Measurements from ENCODE around the gene EVI5L.
A peak's percentile ranks its signal among the peaks of the same experiment; 100 is the strongest.

EVI5L gene

GRCh38 chr19:7903244-7904073 lies 73.4 kb downstream of the EVI5L start, which contains the start of gene MAP2K7:
TSS of gene MAP2K7 (plus strand) at chr19:7903877. CDS start at chr19:7903945, 68 bp downstream.
- FAIRE-seq: peak; percentile 86

DNA sequence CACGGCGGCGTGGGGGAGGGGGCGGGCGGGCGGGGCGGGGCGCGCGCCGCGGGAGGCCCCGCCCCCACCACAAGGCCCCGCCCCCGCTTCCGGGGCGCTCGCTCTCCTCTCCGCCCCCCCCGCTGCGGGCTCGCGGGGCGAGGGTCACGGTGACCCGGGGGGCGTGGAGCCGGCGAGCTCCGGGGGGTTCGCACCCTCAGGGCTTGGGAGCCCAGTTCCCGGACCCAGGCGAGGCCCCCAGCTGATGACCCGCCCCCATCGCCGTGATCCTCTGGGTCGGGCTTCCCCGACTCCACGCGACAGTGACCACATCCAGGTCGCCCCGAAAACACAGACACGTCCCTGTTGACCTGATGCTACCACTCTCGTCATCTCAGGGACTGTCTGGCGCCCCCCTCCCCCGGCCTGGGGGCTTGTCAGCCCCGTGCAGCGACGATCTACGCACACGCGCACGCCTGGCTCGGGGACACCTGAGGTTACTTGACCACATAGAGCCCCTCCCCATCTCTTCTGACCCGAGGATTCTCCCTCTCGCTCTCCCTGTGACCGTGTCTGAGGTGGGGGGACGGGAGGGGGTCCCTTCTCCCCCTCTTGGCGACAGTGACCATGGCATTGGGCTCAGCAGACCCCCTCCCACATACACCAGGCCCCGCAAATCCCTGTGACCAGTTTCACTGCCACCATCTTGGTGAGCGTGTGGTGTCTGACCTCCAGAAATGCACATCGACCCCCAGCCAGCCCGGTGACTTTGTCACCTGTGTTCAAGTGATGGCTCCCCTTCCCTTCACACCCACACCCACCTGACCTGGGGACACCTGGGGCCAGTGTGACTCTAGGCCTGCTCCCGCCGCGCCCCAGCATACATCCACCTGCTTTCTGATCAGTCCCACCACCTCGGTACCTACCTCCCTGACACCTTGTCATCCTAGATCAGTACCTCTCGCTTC lies 74.3 kb downstream of the EVI5L start:
- FAIRE-seq: no peak

GRCh38 chr19:7905268-7905667 lies 75.2 kb downstream of the EVI5L start:
- FAIRE-seq: no peak

DNA sequence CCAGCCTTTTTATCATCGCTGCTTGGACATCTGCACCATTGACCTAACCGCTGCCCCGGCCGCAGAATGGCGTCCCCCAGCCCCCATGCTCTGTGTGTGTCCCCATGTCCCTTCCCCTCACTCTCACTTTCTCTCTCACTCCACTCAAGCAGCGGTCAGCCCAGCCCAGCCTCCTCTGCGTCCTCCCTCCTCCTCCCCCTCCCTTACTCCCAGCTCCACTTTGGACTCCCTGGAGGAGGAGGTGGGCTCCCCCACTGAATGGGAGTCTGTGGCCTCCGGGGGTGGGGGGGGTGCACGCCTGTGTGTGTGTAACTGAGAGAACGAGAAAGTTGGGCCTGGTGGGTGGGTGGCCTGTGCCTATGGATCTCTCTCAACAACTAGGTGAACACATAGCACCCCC lies 75.8 kb downstream of the EVI5L start:
- FAIRE-seq: no peak

DNA sequence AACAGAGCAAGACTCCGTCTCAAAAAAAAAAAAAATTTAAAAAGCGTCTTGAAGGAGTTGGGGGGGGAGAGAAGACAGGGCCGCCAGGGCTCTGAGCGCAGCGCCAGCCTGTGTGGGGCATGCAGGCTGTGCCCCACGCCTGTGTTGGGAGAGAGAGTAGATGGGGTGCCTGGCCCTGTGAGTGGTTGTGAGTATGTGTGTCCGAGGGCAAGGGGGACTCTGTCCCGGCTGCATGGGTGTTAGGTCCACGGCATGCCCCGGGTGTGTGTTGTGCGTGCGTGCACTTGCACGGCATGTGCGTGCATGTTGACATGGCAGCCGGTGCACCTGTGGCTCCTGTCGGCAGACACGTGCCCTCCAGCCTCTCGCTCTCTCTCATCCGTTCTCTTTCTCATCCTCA lies 77.1 kb downstream of the EVI5L start:
- no peak for FAIRE-seq

- FAIRE-seq: no peak
Observed at GRCh38 chr19:7907544-7907943, 77.5 kb downstream of the EVI5L start.

DNA sequence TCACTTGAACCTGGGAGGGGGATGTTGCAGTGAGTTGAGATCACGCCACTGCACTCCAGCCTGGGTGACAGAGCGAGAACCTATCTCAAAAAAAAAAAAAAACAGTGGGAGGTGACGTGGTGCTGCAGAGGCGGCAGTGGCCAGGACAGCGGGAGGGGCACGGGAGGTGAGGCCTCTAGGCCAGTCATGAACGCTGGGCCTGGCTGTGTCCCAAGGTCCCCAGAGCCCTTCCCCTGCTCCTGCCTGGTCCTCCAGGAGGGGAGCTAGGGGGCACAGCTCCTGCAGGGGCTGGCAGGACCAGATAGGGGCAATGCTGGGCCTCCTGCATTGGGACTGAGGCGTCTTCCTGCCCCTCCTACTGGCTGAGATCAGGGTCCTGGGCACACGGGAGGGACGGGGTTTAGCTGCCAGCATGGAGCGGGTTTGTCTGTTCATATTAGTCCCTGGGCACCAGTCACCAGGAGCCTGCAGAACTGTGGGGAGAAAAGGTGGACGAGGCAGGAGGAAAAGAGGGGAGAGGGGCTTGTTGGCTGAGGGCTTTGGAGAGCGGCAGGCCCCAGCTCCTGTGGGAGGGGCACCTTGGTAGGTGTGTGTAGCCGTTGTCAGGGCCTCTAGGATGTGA lies 78.2 kb downstream of the EVI5L start:
- no peak for FAIRE-seq

- FAIRE-seq: no peak
Observed at GRCh38 chr19:7908742-7909461, 78.9 kb downstream of the EVI5L start.

DNA sequence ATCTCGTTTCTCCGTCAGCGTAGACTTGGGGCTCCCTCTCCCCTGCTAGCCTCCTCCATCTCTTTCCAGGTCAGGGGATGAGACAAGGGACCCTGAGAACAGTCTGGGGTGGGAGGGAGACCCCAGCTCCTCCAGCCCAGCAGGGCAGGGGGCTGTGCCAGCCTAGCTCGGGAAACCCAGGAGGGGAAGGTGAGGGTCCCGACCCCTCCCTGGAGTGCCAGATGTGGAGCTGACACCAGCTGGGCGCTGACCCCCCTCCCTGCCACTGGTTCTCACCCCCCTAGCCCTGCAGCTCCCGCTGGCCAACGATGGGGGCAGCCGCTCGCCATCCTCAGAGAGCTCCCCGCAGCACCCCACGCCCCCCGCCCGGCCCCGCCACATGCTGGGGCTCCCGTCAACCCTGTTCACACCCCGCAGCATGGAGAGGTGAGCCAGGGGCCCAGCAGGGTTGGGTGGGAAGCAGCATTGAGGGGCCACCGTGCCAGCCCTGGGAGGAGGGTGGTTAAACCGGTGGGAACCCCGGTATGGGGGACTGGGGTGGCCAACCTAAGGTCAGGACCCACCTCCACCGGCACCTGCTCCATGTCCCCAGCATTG lies 79.6 kb downstream of the EVI5L start:
- no peak for FAIRE-seq

- no peak for FAIRE-seq
Observed at GRCh38 chr19:7910321-7911161, 80.5 kb downstream of the EVI5L start.

DNA sequence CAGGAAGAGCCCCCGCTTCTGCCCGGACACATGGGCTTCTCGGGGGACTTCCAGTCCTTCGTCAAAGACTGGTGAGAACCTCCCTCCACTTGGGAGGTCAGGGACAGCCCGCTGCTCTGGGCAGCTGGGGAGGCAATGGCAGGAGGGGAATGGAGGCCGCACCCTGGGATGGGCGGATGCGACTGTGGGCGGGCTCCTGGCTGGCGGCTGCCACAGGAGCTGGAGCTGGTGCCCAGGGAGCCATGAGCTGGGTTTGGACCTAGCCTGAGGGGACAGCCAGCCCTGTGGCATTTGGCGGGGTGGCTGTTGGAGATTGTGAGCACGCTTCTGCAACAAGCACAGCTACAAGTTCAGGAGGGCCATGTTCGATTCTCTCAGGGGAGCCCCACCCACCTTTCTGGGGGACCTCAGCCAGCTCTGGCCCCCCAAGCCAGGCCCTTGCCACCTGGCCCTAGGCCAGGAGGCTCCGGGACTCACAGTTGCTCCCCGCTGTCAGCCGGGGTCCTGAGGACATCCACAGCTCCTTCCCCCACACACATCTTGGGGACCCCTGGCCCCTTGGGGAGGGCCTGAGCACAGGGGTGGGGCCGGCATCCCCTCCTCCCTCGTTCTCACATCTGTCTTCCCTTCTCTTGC lies 81.6 kb downstream of the EVI5L start:
- no peak for FAIRE-seq

DNA sequence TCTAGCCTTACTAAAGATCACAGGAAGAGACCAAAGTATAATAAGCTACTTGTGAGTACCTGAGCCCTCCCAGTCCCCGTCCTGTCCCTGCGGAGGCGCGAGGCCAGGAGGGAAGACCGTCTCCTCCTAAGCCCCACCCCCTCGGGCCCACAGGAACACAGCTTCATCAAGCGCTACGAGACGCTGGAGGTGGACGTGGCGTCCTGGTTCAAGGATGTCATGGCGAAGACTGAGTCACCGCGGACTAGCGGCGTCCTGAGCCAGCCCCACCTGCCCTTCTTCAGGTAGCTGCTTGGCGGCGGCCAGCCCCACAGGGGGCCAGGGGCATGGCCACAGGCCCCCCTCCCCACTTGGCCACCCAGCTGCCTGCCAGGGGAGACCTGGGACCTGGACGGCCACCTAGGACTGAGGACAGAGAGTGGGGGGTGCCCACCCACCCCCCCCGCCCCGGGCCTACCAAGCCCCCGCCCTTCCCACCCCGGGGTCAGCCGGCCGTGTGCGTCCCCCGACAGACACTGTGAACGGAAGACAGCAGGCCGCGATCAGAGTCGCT lies 82.2 kb downstream of the EVI5L start:
- FAIRE-seq: no peak

- no peak for FAIRE-seq
Observed at GRCh38 chr19:7912697-7913564, 82.9 kb downstream of the EVI5L start.

- FAIRE-seq: no peak
Observed at GRCh38 chr19:7913652-7914051, 83.6 kb downstream of the EVI5L start.

DNA sequence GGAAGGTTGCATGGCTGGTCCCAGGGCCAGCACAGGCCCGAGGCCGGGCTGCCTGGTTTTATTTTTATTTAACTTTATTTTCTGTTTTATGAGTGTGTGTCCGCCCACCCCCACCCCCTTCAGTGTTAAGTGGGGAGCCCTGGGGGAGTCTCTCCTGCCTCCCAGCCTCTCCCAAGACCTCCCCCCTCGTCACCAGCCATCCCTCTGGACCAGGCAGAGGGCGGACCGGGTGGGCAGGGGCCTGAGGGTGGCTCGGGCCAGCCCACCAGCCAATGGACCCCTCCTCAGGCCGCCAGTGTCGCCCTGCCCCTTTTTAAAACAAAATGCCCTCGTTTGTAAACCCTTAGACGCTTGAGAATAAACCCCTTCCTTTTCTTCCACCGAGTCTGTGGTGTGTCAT lies 84.1 kb downstream of the EVI5L start:
- FAIRE-seq: no peak

All from islet of Langerhans (tissue), 1 donor.